Measurements from ENCODE around the gene CYS1. TPM values are rescaled to one million over a fixed set of nuclear protein-coding genes. Genes with fewer than 3 reads are reported as not detected.

The CYS1 gene
- total RNA-seq, 1 donor from 2014 or later: 3.7 TPM

GRCh38 chr2:10071595-10071994 lies 8.6 kb downstream of the CYS1 start:
- H3K4me3 ChIP-seq (ENCODE audit: insufficient read depth, low read depth, low read length): no peak overlapping the region
- no peak overlapping the region for H2AFZ ChIP-seq (ENCODE audit: low read depth, low read length)
- DNase-seq (ENCODE audit: low read depth): no peak
- no peak overlapping the region for H3K4me2 ChIP-seq (ENCODE audit: low read length)
- H3K9me3 Mint-ChIP-seq (ENCODE audit: unreplicated experiment): peaks cover 8% of the 10 kb centered on the region
- peaks cover 29% of the 10 kb centered on the region for H3K27me3 Mint-ChIP-seq (ENCODE audit: low read depth, unreplicated experiment)
- no peak overlapping the region for H3K27ac Mint-ChIP-seq (ENCODE audit: unreplicated experiment)
- peaks cover 3% of the 10 kb centered on the region for H3K36me3 Mint-ChIP-seq (ENCODE audit: low read depth, unreplicated experiment)
- FAIRE-seq: no peak
- TF ChIP-seq CTCF (IDR thresholded peaks at IDR 0.05; ENCODE audit: insufficient read depth, low read depth, low read length) (no peak), EZH2 (IDR thresholded peaks at IDR 0.05; ENCODE audit: insufficient read depth, low read length) (no peak)
- no peaks in the 10 kb centered on the region for H3K79me2 ChIP-seq (ENCODE audit: insufficient read depth, low read length)
- peaks cover 2% of the 10 kb centered on the region for H4K20me1 ChIP-seq (ENCODE audit: insufficient read depth, low read length)
- no peak overlapping the region for H3K27ac ChIP-seq (ENCODE audit: low read depth, low read length)
- H3K4me1 Mint-ChIP-seq (ENCODE audit: low read depth, unreplicated experiment): no peaks in the 10 kb centered on the region
- H3K4me1 ChIP-seq (ENCODE audit: insufficient read depth, low read length): no peaks in the 10 kb centered on the region
- H3K9me3 ChIP-seq (ENCODE audit: insufficient read depth, low read depth, low read length): no peaks in the 10 kb centered on the region
- no peak overlapping the region for H3K4me3 Mint-ChIP-seq (ENCODE audit: unreplicated experiment)
- peaks cover 14% of the 10 kb centered on the region for H3K27me3 ChIP-seq (ENCODE audit: insufficient read depth, low read length)
- no peak overlapping the region for H3K9ac ChIP-seq (ENCODE audit: low read length)
- H3K36me3 ChIP-seq (ENCODE audit: insufficient read depth, low read length): no peaks in the 10 kb centered on the region

GRCh38 chr2:10071176-10071575 lies 9.0 kb downstream of the CYS1 start:
- Mint-ChIP-seq H3K4me3 (ENCODE audit: unreplicated experiment) (no peak overlapping the region), H3K9me3 (ENCODE audit: unreplicated experiment) (peaks cover 8% of the 10 kb centered on the region), H3K27ac (ENCODE audit: unreplicated experiment) (no peak overlapping the region), H3K27me3 (ENCODE audit: low read depth, unreplicated experiment) (peaks cover 25% of the 10 kb centered on the region), H3K36me3 (ENCODE audit: low read depth, unreplicated experiment) (peaks cover 3% of the 10 kb centered on the region), H3K4me1 (ENCODE audit: low read depth, unreplicated experiment) (no peaks in the 10 kb centered on the region)
- Histone ChIP-seq H3K9me3 (ENCODE audit: insufficient read depth, low read depth, low read length) (no peaks in the 10 kb centered on the region), H3K4me1 (ENCODE audit: insufficient read depth, low read length) (no peaks in the 10 kb centered on the region), H3K27ac (ENCODE audit: low read depth, low read length) (no peak overlapping the region), H2AFZ (ENCODE audit: low read depth, low read length) (no peak overlapping the region), H3K4me2 (ENCODE audit: low read length) (no peak overlapping the region), H3K36me3 (ENCODE audit: insufficient read depth, low read length) (no peaks in the 10 kb centered on the region), H4K20me1 (ENCODE audit: insufficient read depth, low read length) (no peaks in the 10 kb centered on the region), H3K27me3 (ENCODE audit: insufficient read depth, low read length) (peaks cover 11% of the 10 kb centered on the region), H3K4me3 (ENCODE audit: insufficient read depth, low read depth, low read length) (no peak overlapping the region), H3K9ac (ENCODE audit: low read length) (no peak overlapping the region), H3K79me2 (ENCODE audit: insufficient read depth, low read length) (no peaks in the 10 kb centered on the region)
- FAIRE-seq: no peak
- no peak for TF ChIP-seq EZH2 (IDR thresholded peaks at IDR 0.05; ENCODE audit: insufficient read depth, low read length)
- no peak for TF ChIP-seq CTCF (IDR thresholded peaks at IDR 0.05; ENCODE audit: insufficient read depth, low read depth, low read length)
- DNase-seq (ENCODE audit: low read depth): no peak

GRCh38 chr2:10067881-10068280 lies 12.3 kb downstream of the CYS1 start:
- Histone ChIP-seq H2AFZ (ENCODE audit: low read depth, low read length) (no peak overlapping the region), H3K4me2 (ENCODE audit: low read length) (no peak overlapping the region), H3K36me3 (ENCODE audit: insufficient read depth, low read length) (no peaks in the 10 kb centered on the region), H3K27me3 (ENCODE audit: insufficient read depth, low read length) (no peaks in the 10 kb centered on the region), H3K9ac (ENCODE audit: low read length) (no peak overlapping the region), H3K27ac (ENCODE audit: low read depth, low read length) (no peak overlapping the region), H3K79me2 (ENCODE audit: insufficient read depth, low read length) (no peaks in the 10 kb centered on the region), H4K20me1 (ENCODE audit: insufficient read depth, low read length) (no peaks in the 10 kb centered on the region), H3K4me1 (ENCODE audit: insufficient read depth, low read length) (no peaks in the 10 kb centered on the region), H3K9me3 (ENCODE audit: insufficient read depth, low read depth, low read length) (no peaks in the 10 kb centered on the region), H3K4me3 (ENCODE audit: insufficient read depth, low read depth, low read length) (no peak overlapping the region)
- H3K9me3 Mint-ChIP-seq (ENCODE audit: unreplicated experiment): peaks cover 7% of the 10 kb centered on the region
- H3K36me3 Mint-ChIP-seq (ENCODE audit: low read depth, unreplicated experiment): peaks cover 2% of the 10 kb centered on the region
- no peak overlapping the region for H3K27ac Mint-ChIP-seq (ENCODE audit: unreplicated experiment)
- no peaks in the 10 kb centered on the region for H3K4me1 Mint-ChIP-seq (ENCODE audit: low read depth, unreplicated experiment)
- TF ChIP-seq CTCF (IDR thresholded peaks at IDR 0.05; ENCODE audit: insufficient read depth, low read depth, low read length) (no peak), EZH2 (IDR thresholded peaks at IDR 0.05; ENCODE audit: insufficient read depth, low read length) (no peak)
- no peak for DNase-seq (ENCODE audit: low read depth)
- H3K4me3 Mint-ChIP-seq (ENCODE audit: unreplicated experiment): no peak overlapping the region
- H3K27me3 Mint-ChIP-seq (ENCODE audit: low read depth, unreplicated experiment): peaks cover 5% of the 10 kb centered on the region
- no peak for FAIRE-seq

All from astrocyte (in vitro differentiated cells and primary cell).